ENCODE data around the gene TUFT1.

Gene TUFT1

GRCh38 chr1:151568626-151569088, 28.5 kb downstream of the TUFT1 start:
- H3K4me3 ChIP-seq (ENCODE audit: low read depth, low read length): no peak overlapping the region
- no peak for DNase-seq (ENCODE audit: low read depth)
- in situ Hi-C loops (cut with HindIII; ENCODE audit: low sequenced_read_pairs): no loop called here
- TF ChIP-seq CTCF (IDR thresholded peaks at IDR 0.05; ENCODE audit: low read depth, low read length, missing control alignments): no peak

GRCh38 chr1:151570819-151571218, 30.7 kb downstream of the TUFT1 start:
- no peak for TF ChIP-seq CTCF (IDR thresholded peaks at IDR 0.05; ENCODE audit: low read depth, low read length, missing control alignments)
- DNase-seq (ENCODE audit: low read depth): no peak
- in situ Hi-C loops (cut with HindIII; ENCODE audit: low sequenced_read_pairs): no loop called here
- no peak overlapping the region for H3K4me3 ChIP-seq (ENCODE audit: low read depth, low read length)

GRCh38 chr1:151574575-151575529, 34.7 kb downstream of the TUFT1 start:
- H3K4me3 ChIP-seq (ENCODE audit: low read depth, low read length): no peak overlapping the region
- in situ Hi-C loops (cut with HindIII; ENCODE audit: low sequenced_read_pairs): no loop called here
- DNase-seq (ENCODE audit: low read depth): no peak
- no peak for TF ChIP-seq CTCF (IDR thresholded peaks at IDR 0.05; ENCODE audit: low read depth, low read length, missing control alignments)

- in situ Hi-C loops (cut with HindIII; ENCODE audit: low sequenced_read_pairs): no loop called here
- DNase-seq (ENCODE audit: low read depth): no peak
- H3K4me3 ChIP-seq (ENCODE audit: low read depth, low read length): no peak overlapping the region
- no peak for TF ChIP-seq CTCF (IDR thresholded peaks at IDR 0.05; ENCODE audit: low read depth, low read length, missing control alignments)
These were observed 37.1 kb downstream of the TUFT1 start for GRCh38 chr1:151577173-151577572.

- in situ Hi-C loops (cut with HindIII; ENCODE audit: low sequenced_read_pairs): no loop called here
- no peak for TF ChIP-seq CTCF (IDR thresholded peaks at IDR 0.05; ENCODE audit: low read depth, low read length, missing control alignments)
These were observed 38.8 kb downstream of the TUFT1 start for GRCh38 chr1:151578941-151579340.

GRCh38 chr1:151579436-151580225, 39.5 kb downstream of the TUFT1 start:
- DNase-seq (ENCODE audit: low read depth): no peak
- in situ Hi-C loops (cut with HindIII; ENCODE audit: low sequenced_read_pairs): loop anchor here (5.0 kb wide), 1 partner anchor 42 kb away; no protein-coding TSS in a partner anchor
- no peak overlapping the region for H3K4me3 ChIP-seq (ENCODE audit: low read depth, low read length)
- TF ChIP-seq CTCF (IDR thresholded peaks at IDR 0.05; ENCODE audit: low read depth, low read length, missing control alignments): no peak

More at GRCh38 chr1:151578941-151579340, 38.8 kb downstream of the TUFT1 start:
- no peak for DNase-seq (ENCODE audit: low read depth)
- no peak overlapping the region for H3K4me3 ChIP-seq (ENCODE audit: low read depth, low read length)
